Measurements from ENCODE around the gene PCF11.
A peak's percentile ranks its signal among the peaks of the same experiment; 100 is the strongest.

The PCF11 gene

DNA sequence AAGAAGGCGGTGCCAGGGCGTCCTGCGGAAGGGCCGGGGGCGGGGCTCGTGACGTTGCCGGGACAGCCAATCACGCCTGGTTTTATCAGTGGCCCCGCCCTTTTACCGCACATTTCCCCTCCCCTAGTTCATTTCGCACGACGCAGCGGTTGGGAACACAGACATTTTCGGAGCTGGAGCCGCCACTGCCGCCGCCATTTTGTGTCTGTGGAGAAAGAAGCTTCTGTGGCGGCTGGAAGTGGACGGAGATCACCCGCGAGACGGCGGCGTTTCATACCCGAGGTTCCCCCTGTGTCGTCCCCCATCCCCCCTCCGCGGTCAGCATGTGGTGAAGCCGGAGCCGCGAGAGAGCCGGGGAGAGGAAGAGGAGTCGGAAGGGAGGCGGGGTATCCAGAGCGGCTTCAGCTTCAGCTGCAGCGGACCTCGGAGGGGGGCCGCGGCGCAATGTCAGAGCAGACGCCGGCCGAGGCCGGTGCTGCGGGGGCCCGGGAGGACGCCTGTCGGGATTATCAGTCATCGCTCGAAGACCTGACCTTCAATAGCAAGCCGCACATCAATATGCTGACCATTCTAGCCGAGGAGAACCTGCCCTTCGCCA, at the start of gene PCF11:
Gene PCF11 (plus strand): TSS at position 136 of the 598 bp plus-strand sequence. CDS start 309 bp downstream, at position 445.
- H3K27me3 ChIP-seq (ENCODE audit: insufficient read depth, low read depth, severe bottlenecking) = no peaks in the 10 kb centered on the region
- H3K36me3 ChIP-seq = peaks cover 46% of the 10 kb centered on the region
- TF ChIP-seq CTCF (IDR thresholded peaks at IDR 0.05; ENCODE audit: low read depth, low read length) = no peak

GRCh38 chr11:83112886-83113285, 44.0 kb upstream of the PCF11 start:
- H3K27me3 ChIP-seq (ENCODE audit: insufficient read depth, low read depth, severe bottlenecking) = no peaks in the 10 kb centered on the region
- DNase-seq = no peak
- TF ChIP-seq CTCF (IDR thresholded peaks at IDR 0.05; ENCODE audit: low read depth, low read length) = no peak

More for the DNA sequence above, at the start of gene PCF11:
- no peak for DNase-seq
- H3K4me3 ChIP-seq (ENCODE audit: low read depth, low read length) = peak within 1 kb of the TSS; percentile 100
- H3K27ac ChIP-seq = peak within 1 kb of the TSS; percentile 96
- H3K9me3 ChIP-seq (ENCODE audit: severe bottlenecking) = no peaks in the 10 kb centered on the region

GRCh38 chr11:83115026-83115425, 41.9 kb upstream of the PCF11 start:
- Histone ChIP-seq H3K27me3 (ENCODE audit: insufficient read depth, low read depth, severe bottlenecking) (no peaks in the 10 kb centered on the region), H3K27ac (no peak overlapping the region), H3K4me3 (ENCODE audit: low read depth, low read length) (no peak overlapping the region), H3K36me3 (no peaks in the 10 kb centered on the region), H3K9me3 (ENCODE audit: severe bottlenecking) (no peaks in the 10 kb centered on the region)
- no peak for DNase-seq
- no peak for TF ChIP-seq CTCF (IDR thresholded peaks at IDR 0.05; ENCODE audit: low read depth, low read length)

More at GRCh38 chr11:83112886-83113285, 44.0 kb upstream of the PCF11 start:
- Histone ChIP-seq H3K4me3 (ENCODE audit: low read depth, low read length) (no peak overlapping the region), H3K27ac (no peak overlapping the region), H3K36me3 (no peaks in the 10 kb centered on the region), H3K9me3 (ENCODE audit: severe bottlenecking) (no peaks in the 10 kb centered on the region)

GRCh38 chr11:83115551-83115950, 41.4 kb upstream of the PCF11 start:
- no peak for DNase-seq
- Histone ChIP-seq H3K9me3 (ENCODE audit: severe bottlenecking) (no peaks in the 10 kb centered on the region), H3K36me3 (no peaks in the 10 kb centered on the region), H3K4me3 (ENCODE audit: low read depth, low read length) (no peak overlapping the region), H3K27ac (no peak overlapping the region), H3K27me3 (ENCODE audit: insufficient read depth, low read depth, severe bottlenecking) (no peaks in the 10 kb centered on the region)
- TF ChIP-seq CTCF (IDR thresholded peaks at IDR 0.05; ENCODE audit: low read depth, low read length) = no peak

DNA sequence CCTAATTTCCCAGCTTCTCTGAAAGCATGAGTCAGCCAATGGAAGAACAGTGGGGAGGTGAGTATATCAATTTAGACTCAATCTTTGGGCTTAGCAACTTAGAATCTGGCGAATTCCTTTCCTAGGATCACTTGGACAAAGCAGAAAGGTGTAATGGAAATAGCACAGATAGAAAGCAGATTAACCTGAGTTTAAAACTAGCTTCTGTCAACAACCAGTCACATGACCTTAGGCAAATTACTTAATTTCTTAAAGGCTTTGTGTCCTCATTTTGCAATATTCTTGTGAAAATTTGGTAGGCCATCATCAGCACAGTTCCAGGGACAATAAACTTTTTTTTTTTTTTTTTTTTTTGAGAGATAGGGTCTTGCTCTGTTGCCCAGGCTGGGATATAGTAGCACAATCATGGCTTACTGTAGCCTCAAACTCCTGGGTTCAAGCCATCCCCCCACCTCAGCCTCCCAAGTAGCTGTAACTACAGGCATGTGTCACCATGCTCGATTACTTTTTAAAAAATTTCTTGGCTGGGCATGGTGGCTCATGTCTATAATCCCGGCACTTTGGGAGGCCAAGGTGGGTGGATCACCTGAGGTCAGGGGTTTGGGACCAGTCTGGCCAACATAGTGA, 40.8 kb upstream of the PCF11 start:
- Histone ChIP-seq H3K4me3 (ENCODE audit: low read depth, low read length) (no peak overlapping the region), H3K27me3 (ENCODE audit: insufficient read depth, low read depth, severe bottlenecking) (no peaks in the 10 kb centered on the region), H3K9me3 (ENCODE audit: severe bottlenecking) (no peaks in the 10 kb centered on the region), H3K36me3 (no peaks in the 10 kb centered on the region), H3K27ac (no peak overlapping the region)
- TF ChIP-seq CTCF (IDR thresholded peaks at IDR 0.05; ENCODE audit: low read depth, low read length) = no peak
- no peak for DNase-seq

All from WERI-Rb-1 (cell line).